Panc1 (cell line): Measurements from ENCODE around the gene SNX9. TPM values are rescaled to one million over a fixed set of nuclear protein-coding genes. Genes with fewer than 3 reads are reported as not detected.

Experiments used
- ATAC-seq: fragments of 200-7000 bp; cut with Tn5 transposase; 2 replicates; pipeline ENCODE4 v1.9.1; 2020; ENCODE audit warnings: mild to moderate bottlenecking, moderate library complexity
- BruUV-seq: library from RNA; stranded (reverse); fragments of 400-500 nt; replicated peaks from 2 replicates; lab custom pipeline; 2021; lab: Mats Ljungman, UMichigan
- CTCF ChIA-PET: fragments of 300-600 bp; sonication (Branson Sonifier 250); formaldehyde crosslinking; loops from one replicate; lab custom pipeline; 2022; ENCODE audit warnings: antibody characterized with exemption; lab: Charles Lee
- POLR2A ChIA-PET: fragments of 300-600 bp; sonication (Branson Sonifier 250); formaldehyde crosslinking; loops from one replicate; lab custom pipeline; 2022; ENCODE audit warnings: antibody characterized with exemption; lab: Charles Lee
- DNase-seq: peaks from one replicate; pipeline ENCODE4 v3.0.0-alpha.2; 2010; ENCODE audit warnings: low read depth, low spot score
- H3K27ac ChIP-seq: 2 replicates; pipeline ENCODE4 v1.5.1; 2011; ENCODE audit warnings: mild to moderate bottlenecking, low read length, inconsistent platforms
- H3K27me3 ChIP-seq: fragments of 200-500 bp; sonication (Bioruptor generic); 2 replicates; pipeline ENCODE4 v1.6.0; 2014; ENCODE audit warnings: low read length, inconsistent platforms; ENCODE audit not compliant: control insufficient read depth, insufficient read depth
- H3K36me3 ChIP-seq: fragments of 200-500 bp; sonication (Bioruptor generic); 2 replicates; pipeline ENCODE4 v1.5.1; 2014; ENCODE audit warnings: inconsistent platforms, mild to moderate bottlenecking, low read length, moderate library complexity; ENCODE audit not compliant: control insufficient read depth, insufficient read depth
- H3K4me1 ChIP-seq: 2 replicates; pipeline ENCODE4 v1.5.1; 2011; ENCODE audit warnings: inconsistent platforms, mild to moderate bottlenecking, low read length, moderate library complexity; ENCODE audit not compliant: control insufficient read depth, insufficient read depth
- H3K4me3 ChIP-seq, 2 experiments: 2 replicates each; pipeline ENCODE4 v1.5.1; 2011 to 2012; ENCODE audit warnings: low read depth in 2 of 2, low read length in 2 of 2, mild to moderate bottlenecking in 2 of 2, inconsistent platforms in 1 of 2, moderate library complexity in 1 of 2
- H3K9me3 ChIP-seq: fragments of 200-500 bp; sonication (Bioruptor generic); 2 replicates; pipeline ENCODE4 v1.5.1; 2014; ENCODE audit warnings: low read depth, mild to moderate bottlenecking, inconsistent platforms, low read length, moderate library complexity; ENCODE audit not compliant: control insufficient read depth, insufficient read depth
- CTCF ChIP-seq: fragments of 450-650 bp; IDR thresholded peaks from 2 replicates; pipeline ENCODE4 v1.5.1; 2017; ENCODE audit warnings: mild to moderate bottlenecking
- POLR2AphosphoS5 ChIP-seq: IDR thresholded peaks from 2 replicates; pipeline ENCODE4 v1.6.1; 2012; ENCODE audit warnings: mild to moderate bottlenecking, low read depth, low read length, moderate library complexity
- SIN3A ChIP-seq: IDR thresholded peaks from 2 replicates; pipeline ENCODE4 v1.6.1; 2012; ENCODE audit warnings: low read depth, mild to moderate bottlenecking, low read length, moderate library complexity, borderline replicate concordance; ENCODE audit not compliant: insufficient read depth
- TCF7L2 ChIP-seq: IDR thresholded peaks from 2 replicates; pipeline ENCODE4 v1.6.1; 2011; ENCODE audit warnings: mild to moderate bottlenecking, low read depth, low read length, inconsistent platforms
- in situ Hi-C: cut with HindIII; loops from 2 replicates; pipeline ENCODE4 v1.10.0; 2016; ENCODE audit warnings: low sequenced_read_pairs, low pct_unique_long_range_greater_than_20kb
- intact Hi-C: fragments of 100-400 bp; cut with micrococcal nuclease; formaldehyde crosslinking; loops from one replicate; pipeline ENCODE4 v1.10.0; 2022; ENCODE audit not compliant: unreplicated experiment
- total RNA-seq: library from RNA; stranded (reverse); gene quantifications from one replicate; pipeline ENCODE4 v1.2.1, GENCODE V29; 2021; ENCODE audit not compliant: unreplicated experiment
- TF ChIP-seq, protein P1 (sequence below), 2 experiments: IDR thresholded peaks; 2 replicates each; pipeline ENCODE4 v1.6.1; 2011 to 2012; ENCODE audit warnings: low read depth in 2 of 2, control low read depth in 1 of 2, low read length in 1 of 2, mild to moderate bottlenecking in 1 of 2, moderate library complexity in 1 of 2; ENCODE audit not compliant: insufficient read depth in 1 of 2

Gene SNX9
- total RNA-seq, 1 experiment from 2014 or later: 46.0 TPM

DNA sequence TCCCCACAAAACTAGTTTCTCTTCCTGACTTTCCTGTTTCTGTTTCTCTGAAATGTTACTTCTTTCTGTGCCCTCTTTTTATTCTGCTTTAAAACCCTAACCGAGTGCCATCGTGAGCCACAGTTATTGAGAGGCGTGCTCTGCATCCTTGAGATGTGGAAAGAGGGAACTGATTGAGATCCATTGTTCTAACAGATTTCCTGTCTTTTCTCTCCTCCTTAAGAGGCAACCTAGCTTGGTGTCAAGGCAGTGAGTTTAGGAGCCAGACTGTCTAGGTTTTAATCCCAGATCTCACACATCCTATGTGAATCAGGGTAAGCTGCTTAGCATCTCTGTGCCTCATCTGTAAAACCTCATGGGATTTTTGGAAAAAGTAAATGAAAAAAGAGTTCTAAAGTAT, 57.5 kb downstream of the SNX9 start:
- H3K9me3 ChIP-seq: no peaks in the 10 kb centered on the region
- no peak for ATAC-seq
- H3K4me1 ChIP-seq: no peaks in the 10 kb centered on the region
- BruUV-seq: no TSS peak
- H3K27me3 ChIP-seq: no peaks in the 10 kb centered on the region
- intact Hi-C loops: no loop called here
- no peak overlapping the region for H3K4me3 ChIP-seq
- POLR2A ChIA-PET: no interaction called here
- no peak for DNase-seq
- CTCF ChIA-PET: no interaction called here
- TF ChIP-seq CTCF (no peak), SIN3A (no peak)
- H3K27ac ChIP-seq: no peak overlapping the region
- peaks cover 41% of the 10 kb centered on the region for H3K36me3 ChIP-seq
- in situ Hi-C loops: no loop called here

DNA sequence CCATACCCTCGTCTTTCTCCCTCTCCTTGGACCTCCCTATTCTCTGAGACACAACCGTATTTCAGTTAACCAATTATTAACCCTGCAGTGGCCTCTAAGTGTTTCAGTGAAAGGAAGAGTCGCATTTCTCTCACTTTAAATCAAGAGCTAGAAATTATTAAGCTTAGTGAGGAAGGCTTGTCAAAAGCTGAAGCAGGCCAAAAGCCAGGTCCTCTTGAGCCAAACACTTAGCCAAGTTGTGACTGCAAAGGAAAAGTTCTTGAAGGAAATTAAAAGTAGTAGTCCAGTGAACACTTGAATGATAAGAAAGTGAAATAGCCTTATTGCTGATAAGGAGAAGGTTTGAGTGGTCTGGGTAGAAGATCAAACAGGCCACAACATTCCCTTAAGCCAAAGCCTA, 58.3 kb downstream of the SNX9 start:
- in situ Hi-C loops (no loop called here), intact Hi-C loops (no loop called here)
- Histone ChIP-seq H3K36me3 (peaks cover 48% of the 10 kb centered on the region), H3K4me3 (no peak overlapping the region), H3K27me3 (no peaks in the 10 kb centered on the region), H3K4me1 (no peaks in the 10 kb centered on the region), H3K27ac (no peak overlapping the region), H3K9me3 (no peaks in the 10 kb centered on the region)
- CTCF ChIA-PET: interaction anchor here (0.5 kb wide), 1 partner anchor 66 kb away, joined by 3 read pairs; no protein-coding TSS in a partner anchor
- POLR2A ChIA-PET: no interaction called here
- DNase-seq: no peak
- TF ChIP-seq, protein P1, sequence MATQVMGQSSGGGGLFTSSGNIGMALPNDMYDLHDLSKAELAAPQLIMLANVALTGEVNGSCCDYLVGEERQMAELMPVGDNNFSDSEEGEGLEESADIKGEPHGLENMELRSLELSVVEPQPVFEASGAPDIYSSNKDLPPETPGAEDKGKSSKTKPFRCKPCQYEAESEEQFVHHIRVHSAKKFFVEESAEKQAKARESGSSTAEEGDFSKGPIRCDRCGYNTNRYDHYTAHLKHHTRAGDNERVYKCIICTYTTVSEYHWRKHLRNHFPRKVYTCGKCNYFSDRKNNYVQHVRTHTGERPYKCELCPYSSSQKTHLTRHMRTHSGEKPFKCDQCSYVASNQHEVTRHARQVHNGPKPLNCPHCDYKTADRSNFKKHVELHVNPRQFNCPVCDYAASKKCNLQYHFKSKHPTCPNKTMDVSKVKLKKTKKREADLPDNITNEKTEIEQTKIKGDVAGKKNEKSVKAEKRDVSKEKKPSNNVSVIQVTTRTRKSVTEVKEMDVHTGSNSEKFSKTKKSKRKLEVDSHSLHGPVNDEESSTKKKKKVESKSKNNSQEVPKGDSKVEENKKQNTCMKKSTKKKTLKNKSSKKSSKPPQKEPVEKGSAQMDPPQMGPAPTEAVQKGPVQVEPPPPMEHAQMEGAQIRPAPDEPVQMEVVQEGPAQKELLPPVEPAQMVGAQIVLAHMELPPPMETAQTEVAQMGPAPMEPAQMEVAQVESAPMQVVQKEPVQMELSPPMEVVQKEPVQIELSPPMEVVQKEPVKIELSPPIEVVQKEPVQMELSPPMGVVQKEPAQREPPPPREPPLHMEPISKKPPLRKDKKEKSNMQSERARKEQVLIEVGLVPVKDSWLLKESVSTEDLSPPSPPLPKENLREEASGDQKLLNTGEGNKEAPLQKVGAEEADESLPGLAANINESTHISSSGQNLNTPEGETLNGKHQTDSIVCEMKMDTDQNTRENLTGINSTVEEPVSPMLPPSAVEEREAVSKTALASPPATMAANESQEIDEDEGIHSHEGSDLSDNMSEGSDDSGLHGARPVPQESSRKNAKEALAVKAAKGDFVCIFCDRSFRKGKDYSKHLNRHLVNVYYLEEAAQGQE (IDR thresholded peaks at IDR 0.05; ENCODE audit: insufficient read depth in 1 of 2, low read depth in 2 of 2, low read length in 1 of 2): no peak
- no peak for TF ChIP-seq TCF7L2
- no peak for TF ChIP-seq POLR2AphosphoS5
- TF ChIP-seq SIN3A: no peak
- TF ChIP-seq CTCF: no peak
- ATAC-seq: no peak
- no TSS peak for BruUV-seq
